CD4-positive, alpha-beta T cell treated with Interleukin-10 for 1 hour (primary cell): ENCODE data around the gene PLCB1.

Experiments
- DNase-seq: peaks from one replicate; pipeline ENCODE4 v3.0.0-alpha.2; 2020

Gene PLCB1

DNA sequence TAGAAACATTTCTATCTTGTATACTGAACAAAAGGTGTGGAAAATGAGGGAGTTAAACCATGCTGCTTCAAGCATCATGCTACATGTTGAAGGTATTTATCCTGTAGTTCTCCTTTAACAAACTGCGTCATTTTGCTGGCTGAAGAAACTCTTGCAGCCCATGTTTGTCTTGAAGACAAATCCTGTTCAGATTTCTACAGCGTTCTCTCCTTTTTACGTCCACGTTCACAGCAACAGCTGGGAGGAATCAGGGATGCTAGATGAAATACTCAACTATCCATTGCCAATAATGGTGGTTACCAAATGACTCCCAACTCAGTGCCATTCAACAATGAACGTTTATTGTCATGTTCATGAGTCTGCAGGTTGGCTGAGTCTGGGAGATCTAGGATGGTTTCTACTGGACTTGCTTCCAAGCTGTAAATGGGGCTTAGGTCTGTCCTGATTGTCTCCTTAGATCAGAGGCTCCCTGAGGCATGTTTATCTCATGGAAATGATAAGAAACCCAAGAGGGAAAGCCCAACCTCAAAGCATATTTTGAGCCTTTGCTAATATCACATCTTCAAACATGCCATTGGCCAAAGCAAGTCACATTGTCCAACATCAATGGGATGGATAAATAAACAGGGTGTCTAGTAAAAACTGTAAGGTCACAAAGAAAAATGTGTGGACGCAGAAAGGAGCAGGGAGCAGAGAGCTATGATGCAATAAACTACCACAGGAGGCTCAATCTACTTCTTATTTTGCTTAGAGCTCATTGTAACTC, 2.7 kb upstream of the PLCB1 start:
- no peak for DNase-seq

DNA sequence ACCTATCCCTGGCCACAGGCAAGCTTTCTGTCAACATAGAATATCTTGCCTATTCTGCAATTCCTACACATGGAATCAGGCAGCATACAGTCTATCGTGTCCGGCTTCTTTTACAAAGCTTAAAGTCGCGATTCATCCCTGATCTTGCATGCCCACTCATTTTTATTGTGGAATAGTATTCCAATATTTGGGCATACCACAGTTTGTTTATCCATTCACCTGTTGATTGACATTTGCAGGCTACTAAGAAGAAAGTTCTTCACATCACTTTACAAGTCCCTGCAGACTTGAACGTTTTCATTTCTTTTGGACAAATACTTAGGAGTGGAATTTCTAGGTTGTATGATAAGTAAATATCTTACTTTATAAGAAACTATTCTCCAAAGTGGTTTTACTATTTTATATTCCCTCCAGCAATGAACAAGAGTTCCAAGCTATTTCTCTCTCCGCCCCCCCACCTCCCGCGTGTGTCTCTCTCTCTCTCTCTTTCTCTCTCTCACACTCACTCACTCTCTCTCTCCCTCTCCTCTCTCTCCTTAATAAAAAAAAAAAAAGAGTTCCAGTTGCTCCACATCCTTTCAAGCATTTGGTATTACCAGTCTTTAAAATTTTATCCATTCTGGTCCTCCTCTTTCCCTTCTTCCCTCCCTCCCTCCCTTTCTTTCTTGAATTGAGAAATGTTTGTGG, 1.1 kb upstream of the PLCB1 start:
- DNase-seq, result no peak

DNA sequence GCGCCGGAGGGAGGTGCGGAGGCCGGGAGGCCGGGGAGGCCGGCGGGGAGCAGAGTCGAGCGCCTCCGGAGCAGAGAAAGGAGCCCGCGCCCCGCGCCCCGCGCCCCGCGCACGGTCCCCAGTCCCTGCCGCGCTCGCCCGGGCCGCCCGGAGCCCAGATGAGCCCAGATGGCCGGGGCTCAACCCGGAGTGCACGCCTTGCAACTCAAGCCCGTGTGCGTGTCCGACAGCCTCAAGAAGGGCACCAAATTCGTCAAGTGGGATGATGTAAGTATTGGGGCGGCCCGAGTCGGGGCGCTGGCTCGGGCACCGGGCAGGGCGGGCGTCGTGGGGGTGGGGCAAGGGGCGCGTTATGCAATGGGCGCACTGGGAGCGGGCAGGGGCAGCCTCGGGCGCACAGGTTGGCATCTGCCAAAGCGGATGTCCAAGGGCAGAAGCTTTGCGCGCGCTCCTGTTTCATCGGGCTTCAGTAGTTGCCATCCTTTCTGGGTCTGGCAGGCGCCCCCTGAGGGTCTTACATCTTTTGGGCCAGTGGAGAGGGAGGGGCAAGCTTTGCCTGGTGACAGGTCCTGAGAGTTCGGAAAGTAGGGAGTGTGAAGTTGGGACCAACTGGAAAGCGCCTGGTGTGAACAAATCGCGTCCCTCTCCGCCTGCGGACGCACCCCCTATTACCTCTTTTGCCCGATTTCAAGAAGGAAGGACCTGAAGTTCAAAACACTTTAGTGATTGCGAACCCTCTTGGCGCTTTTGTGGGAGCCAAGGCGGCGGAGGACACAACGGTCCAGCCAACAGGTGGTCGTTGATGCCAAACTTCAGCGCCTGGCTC, 631 bp downstream of the PLCB1 start:
- DNase-seq, result peak; percentile 36

DNA sequence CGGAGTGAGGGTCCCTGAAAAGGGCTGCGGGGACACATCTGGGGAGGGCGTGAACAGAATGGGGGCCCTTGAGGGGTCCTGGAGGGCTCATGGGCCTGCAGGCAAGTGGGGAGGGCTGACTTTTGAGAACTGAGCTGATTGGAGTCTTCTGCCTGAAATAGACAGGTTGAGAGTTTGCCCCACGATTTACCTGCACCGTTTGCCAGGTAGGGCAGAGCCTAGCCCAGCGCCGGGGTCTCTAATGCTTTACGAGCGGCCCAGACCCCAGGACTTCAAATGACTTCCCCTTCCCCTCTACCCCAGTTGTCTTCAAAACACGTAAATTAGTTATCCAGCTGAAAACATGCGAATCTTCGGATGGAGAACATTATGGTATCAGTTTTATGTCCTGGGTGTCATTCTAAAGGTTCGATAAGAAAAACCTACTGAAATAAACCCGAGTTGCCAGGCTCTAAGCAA, 1.3 kb downstream of the PLCB1 start:
- no peak for DNase-seq

DNA sequence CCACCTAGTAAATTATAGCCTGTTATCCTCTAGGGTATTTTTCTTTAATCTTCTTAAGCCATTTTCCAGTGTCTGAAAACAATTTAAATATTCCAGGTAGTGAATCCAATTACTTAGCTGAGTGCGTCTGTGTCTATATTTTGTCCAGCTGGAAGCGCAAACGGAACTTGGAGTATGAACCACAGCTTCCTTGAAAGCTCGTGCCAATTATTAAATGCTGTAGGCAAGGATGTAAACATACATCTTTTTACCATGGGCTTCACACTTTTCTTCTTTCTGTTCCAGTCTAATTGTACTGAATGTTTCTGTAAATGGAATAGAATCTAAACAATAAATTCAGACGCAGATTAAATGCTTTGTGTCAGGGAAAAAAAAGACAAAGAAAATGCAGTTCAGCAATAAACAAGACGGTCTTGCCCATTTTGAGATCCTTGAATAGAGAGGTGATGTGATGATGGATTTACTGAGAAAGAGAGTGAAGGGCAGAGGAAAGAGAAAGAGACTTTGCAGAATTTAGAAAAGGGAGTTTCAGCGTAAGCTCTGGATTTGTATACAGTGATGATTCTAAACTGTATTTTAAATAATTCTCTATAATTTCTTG, 1.9 kb downstream of the PLCB1 start:
- no peak for DNase-seq

DNA sequence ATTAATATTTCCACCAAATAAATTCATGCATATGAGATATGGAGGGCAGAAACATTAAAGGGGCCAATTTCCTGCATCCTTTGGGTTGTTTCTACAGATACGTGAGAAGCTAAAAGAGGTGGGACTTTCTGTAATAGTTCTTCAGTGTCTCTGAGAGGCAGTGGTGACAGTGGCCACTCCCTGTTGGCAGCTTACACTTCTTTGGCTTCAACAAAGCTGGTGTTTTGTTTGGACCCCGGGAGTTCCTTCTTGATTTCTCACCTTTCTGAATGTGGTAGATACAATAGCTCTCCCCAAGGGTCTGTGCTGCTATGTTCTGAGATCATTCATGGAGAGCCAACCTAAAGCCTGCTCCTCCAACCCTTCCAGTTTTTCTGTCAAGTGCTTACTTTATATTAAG, 7.8 kb downstream of the PLCB1 start:
- no peak for DNase-seq

DNA sequence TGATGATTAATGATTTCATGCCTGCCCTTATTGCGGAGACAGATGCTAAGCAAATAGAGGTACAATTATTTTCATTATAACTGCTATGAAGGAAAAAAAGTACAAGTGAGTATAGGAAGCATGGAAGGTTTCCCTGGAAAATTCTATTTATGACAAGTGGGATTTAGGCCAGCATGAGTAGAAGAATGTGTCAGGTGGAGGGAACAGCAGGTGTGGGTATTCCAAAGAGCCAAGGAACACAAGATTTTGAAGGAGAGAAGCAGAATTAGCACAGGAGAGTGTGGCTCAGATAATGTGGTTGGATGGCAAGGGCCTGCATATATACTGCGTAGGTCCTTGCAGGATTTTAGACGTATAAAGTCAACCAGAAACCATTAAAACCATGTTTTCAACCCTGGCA, 11.4 kb downstream of the PLCB1 start:
- no peak for DNase-seq

DNA sequence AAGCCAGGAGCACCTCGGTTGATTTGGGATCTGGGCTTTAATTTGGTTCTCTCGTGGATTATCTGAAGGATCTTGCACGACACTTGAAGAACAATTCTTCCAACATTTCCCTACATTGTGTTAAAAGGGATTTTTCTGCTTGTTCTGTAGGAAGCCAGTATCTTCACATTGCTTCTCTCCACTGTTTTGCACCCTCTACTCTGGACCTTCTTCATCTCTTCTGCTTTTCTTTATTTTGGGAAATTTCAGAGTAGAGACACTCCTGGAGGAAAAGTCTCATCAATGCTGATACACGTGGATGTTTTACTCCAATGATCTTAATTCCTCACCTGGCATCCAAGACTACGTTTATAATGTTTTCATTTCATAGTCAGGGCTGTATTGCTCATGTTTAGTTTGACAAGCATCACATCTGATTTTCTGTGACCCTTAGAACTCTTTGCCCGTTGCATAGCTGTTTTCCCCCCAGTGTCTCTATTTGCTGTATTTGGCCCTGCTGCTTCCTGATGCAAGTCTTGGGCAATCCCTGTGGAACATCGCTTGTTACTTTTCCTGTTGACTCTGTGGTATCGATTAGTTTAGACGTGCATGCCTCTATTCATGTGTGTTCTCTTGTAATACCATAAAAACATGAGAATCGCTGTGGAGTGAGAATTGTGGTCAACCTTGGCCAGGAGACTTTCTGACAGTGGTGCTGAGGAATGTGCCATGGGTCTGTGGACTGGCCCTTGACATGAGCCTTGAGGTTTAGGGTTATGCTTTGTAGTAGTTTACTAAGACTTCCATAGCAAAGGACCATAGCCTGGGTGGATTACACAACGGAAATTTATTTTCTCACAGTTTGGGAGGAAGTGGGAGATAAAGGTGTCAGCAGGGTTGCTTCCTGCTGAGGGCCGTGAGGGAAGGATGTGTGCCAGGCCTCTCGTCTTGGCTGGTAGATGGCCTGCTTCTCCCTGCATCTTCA, 12.5 kb downstream of the PLCB1 start:
- DNase-seq, result no peak

DNA sequence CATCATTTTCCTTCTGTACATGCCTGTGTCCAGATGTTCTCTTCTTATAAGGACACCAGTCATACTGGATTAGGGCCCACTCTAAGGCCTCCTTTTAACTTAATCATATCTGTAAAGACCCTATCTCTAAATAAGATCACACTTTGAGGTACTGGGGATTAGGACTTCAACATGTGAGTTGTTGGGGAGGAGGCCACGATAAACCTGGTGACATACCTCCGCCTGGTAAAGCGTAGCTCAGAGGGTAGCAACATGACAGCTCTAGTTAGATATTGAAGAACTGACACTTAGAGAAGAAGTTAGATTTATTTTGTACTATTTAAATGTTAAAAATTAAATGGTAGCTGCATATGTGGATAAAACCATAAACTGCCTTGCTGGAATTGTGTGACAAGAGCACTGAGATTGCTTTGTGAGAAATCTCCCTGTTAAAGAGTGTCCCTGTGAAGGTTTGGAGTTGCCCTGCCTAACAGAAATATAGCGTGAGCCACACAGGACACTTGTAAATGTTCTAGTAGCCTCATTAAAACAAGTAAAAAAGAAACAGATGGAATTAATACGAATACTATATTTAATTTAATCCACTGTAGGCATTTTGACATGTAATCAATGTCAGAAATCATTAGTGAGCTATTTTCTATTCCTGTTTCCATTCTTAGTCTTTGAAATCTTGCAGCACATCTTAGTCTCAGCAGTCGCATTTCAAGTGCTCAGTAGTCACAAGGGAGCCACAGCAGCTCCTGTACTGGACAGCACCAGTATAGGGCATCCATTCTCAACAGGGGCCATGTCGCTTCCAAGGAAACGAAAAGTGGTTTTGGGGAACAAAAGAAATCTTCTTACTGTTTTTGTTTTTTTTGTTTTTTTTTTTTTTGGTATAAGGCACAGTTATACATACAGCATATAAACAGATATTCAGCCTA, 13.4 kb downstream of the PLCB1 start:
- no peak for DNase-seq

DNA sequence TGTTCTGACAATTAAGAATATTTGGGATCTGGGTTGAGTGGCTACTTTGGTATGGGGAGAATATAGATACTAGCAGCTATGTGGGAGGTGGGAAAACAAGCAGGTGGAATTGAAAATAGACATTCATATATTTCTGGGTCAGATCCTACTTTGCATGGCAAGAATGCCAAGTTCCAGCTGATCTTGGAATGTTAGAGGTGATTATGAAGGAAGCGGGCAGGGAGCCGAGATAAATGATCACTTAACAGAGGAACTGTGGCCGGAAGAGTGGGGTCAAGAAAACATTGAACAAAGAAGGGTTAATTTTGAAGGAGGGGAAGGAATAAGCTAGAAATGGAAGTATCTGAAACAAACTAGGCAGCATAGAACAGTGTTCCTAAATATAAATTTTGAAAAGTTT, 15.4 kb downstream of the PLCB1 start:
- no peak for DNase-seq

DNA sequence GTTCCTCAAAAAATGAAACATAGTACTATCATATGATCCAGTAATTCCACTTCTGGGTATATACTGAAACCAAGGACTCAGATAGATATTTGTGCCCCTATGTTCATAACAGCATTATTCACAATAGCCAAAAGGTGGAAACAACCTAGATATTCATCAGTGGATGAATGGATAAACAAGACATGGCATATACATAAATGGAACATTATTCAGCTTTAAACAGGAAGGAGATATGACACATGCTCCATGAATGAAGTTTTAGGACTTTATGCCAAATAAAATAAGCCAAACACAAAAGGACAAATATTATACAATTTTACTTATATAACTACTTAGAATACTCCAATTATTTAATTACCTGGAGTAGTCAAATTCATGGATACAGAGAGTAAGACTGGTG, 16.4 kb downstream of the PLCB1 start:
- no peak for DNase-seq

DNA sequence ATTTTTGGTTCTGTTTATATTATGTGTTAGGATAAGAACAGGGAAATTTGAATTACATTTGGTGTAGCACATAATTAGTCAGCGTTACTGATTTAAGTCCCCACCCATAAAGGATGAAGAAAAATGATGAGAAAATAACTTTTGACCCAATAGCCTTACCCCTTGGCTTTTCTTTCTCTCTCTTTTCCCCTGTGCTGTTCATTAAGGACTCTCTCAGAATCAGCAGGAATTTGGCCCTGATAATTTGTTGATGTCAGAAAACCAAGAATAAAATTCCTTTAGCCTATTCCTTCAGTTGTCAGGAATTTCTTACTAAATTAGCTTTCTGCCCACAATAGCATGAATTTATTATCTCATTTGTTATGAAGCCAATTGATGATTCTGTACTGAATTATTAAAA, 18.5 kb downstream of the PLCB1 start:
- DNase-seq, result no peak

DNA sequence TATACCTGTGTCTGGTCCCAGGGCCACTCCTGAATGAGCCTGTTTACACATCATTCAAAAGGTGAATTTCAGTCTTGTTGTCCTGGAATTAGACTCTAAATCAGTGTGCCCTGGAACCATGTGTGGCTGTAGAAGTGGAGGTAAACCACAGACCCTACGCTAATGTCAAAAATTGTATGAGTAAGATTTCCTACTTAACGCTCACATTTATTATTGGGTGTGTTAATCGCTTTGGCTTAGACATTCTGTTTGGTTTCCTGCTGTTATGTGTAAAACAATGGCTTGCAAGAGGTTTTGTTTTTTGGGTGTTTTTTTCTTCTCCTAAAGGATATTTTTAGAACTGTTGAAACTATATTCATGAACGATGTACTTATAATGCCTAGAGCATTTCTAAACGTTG, 19.3 kb downstream of the PLCB1 start:
- DNase-seq, result no peak

DNA sequence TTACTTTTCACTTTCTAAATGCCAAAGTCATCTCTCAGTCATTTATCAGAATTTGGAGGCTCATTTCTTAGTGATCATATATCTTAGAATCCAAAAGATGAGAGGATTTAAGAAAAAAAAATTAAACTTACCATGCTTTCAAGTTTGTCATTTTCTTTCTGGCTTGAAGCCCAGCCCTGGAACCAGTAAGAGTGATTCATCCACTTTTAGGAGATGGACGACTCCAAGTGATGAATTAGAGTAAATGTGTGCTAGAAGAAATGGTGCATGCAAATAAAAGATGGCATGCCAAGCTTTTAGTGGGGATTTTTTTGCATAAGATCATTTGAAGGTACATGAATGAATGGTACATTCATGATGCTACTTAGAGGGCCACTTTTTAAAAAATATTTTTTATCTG, 20.1 kb downstream of the PLCB1 start:
- no peak for DNase-seq

DNA sequence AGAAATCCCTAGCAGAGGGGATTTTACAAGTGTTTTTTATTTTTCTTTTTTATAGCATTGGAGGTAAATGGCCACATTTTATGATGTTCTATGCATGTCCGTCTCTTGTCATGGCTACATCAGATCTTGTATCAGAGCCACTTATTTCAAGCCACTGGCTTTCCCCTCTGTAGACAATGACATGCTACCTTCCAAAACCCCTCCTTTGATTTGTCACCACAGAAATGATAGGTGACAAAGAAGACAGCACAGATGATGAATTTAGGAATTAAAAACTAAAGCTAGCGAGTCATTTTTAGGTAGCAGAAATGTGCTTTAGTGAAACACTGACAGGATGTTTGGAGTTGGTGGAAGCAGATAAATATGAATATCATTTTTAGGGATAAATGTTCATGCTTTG, 20.8 kb downstream of the PLCB1 start:
- no peak for DNase-seq

DNA sequence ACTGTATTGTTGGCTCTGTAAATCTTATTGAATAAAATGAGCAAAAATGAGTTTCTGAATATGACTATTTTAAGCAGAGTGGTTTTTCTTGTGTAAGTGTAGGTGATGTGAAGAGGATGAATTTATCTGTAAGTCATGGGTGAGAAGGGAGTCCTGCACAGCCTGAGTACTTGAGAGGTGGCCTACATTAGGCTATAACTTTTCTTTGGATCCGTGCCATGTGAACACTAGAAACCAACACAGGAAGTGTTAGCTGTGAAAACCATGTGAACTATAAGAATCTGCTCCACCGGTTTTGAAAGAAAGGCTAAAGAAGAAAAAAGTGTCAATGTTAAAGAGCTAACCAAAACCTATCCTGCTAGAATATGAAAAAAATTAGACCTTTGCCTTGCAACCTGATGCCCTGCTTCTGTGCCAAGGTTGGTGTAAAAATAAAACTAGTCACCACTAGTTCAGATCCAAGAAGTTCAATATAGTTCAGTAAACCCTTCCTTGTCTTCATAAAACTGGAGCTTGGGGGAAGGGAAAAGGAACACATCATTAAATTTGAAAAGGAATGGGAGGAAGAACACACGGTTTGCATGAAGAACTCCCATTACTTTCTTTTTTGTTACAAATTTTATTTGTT, 21.3 kb downstream of the PLCB1 start:
- DNase-seq, result peak; percentile 47

DNA sequence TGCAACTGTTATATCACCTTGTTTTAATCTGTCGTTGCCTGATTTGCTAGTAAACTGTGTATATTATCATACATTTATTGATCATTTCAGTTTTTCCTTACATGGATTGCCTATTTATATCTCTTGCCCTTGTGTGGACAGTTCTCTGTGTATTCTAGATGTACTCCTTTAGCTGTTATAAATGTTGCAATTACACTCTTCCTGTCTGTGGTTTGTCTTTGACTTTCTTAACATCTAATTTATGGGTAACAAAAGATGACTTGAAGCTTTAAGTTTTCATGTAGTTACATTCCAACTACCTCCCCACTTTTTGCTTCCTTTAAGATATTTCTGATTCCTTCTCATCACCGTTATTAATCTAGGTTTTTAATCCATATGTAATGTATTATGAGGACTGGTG, 22.6 kb downstream of the PLCB1 start:
- no peak for DNase-seq

DNA sequence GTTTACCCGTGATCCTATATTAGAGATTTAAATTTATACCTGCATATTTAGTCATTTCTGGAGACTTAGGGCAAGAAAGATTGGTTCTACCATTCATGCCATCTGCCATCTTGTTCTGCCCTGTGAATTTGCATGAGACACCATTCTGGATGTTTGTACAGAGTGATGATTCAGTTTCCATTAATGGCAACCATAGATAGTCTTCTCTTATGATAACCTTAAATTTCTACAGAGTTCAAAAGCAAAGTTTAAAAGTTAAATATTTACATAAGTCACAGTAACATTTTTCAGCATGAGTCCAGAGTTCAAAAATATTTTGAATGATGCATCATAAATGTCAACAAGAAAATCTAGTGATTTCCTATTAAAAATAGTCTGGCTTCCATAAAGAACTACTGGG, 23.2 kb downstream of the PLCB1 start:
- DNase-seq, result no peak

DNA sequence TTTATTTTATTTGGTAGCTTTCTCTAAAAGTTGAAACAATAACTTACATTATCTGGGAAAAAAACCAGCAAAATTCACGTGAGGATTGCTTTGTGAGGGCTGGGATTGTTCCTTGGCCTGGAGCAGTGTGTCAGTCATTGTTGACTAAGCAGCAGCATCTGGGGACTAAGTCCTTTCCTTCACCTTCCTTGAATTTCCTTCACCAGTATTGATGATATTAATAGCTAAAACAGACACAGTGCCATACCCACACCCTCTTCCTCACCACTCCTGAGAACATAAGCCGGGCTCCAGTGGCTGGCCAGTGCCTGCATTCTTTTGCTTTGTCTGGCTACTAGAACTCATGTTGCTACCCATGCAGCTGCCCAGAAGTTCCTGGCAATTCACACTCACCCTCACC, 23.7 kb downstream of the PLCB1 start:
- DNase-seq, result no peak
